Stomach (tissue), 4 donors: Measurements from ENCODE around the gene EIF2A.

ENCODE experiments used
- CTCF ChIP-seq, 7 experiments: fragments of 450-650 bp in 4 of 7; fragments of 200-600 bp in 3 of 7; sonication (generic) in 3 of 7; IDR thresholded peaks; one replicate each; pipeline ENCODE4 v1.5.1; 2016 to 2019; ENCODE audit warnings: antibody characterized with exemption in 7 of 7, control low read depth in 2 of 7, mild to moderate bottlenecking in 1 of 7
- POLR2A ChIP-seq, 4 donors: fragments of 450-650 bp; IDR thresholded peaks; one replicate each; pipeline ENCODE4 v1.6.1; 2016; ENCODE audit warnings: antibody characterized with exemption in 4 of 4, control low read depth in 2 of 4, mild to moderate bottlenecking in 1 of 4, moderate library complexity in 1 of 4
- POLR2AphosphoS5 ChIP-seq, 3 donors: sonication (generic); formaldehyde crosslinking; IDR thresholded peaks; one replicate each; pipeline ENCODE4 v1.6.1; 2016; ENCODE audit warnings: antibody characterized with exemption in 3 of 3

DNA sequence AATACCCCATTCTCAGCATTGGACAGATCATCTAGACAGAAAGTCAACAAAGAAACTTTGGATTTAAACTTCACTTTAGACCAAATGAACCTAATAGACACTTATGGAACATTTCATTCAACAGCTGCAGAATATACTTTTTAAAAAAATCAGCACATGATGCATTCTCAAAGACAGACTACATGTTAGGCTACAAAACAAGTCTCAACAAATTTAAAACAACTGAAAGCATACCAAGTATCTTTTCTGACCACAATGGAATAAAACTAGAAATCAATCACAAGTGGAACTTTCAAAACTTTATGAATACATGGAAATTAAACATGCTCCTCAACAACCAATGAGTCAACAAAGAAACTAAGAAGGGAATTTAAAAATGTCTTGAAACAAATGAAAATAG lies 38.2 kb upstream of the EIF2A start:
- no peak for TF ChIP-seq CTCF (IDR thresholded peaks at IDR 0.05)
- no peak for TF ChIP-seq POLR2A (IDR thresholded peaks at IDR 0.05)
- no peak for TF ChIP-seq POLR2AphosphoS5 (IDR thresholded peaks at IDR 0.05)
